GM12872 (cell line): ENCODE data around the gene YTHDC2.

Source experiments
- CTCF ChIP-seq: IDR thresholded peaks from 3 replicates; pipeline ENCODE4 v1.5.1; 2011; ENCODE audit warnings: low read depth, mild to moderate bottlenecking, low read length, moderate library complexity; ENCODE audit not compliant: insufficient read depth

YTHDC2 gene

GRCh38 chr5:113569396-113569795, 55.9 kb downstream of the YTHDC2 start:
- no peak for TF ChIP-seq CTCF

GRCh38 chr5:113572716-113573115, 59.2 kb downstream of the YTHDC2 start:
- TF ChIP-seq CTCF, result no peak

- TF ChIP-seq CTCF, result no peak
These were observed 60.9 kb downstream of the YTHDC2 start for GRCh38 chr5:113574417-113574816.

GRCh38 chr5:113575074-113575473, 61.6 kb downstream of the YTHDC2 start:
- TF ChIP-seq CTCF, result no peak

GRCh38 chr5:113578091-113578490, 64.6 kb downstream of the YTHDC2 start:
- no peak for TF ChIP-seq CTCF

GRCh38 chr5:113581388-113581787, 67.9 kb downstream of the YTHDC2 start:
- no peak for TF ChIP-seq CTCF

GRCh38 chr5:113598150-113598549, 84.7 kb downstream of the YTHDC2 start:
- no peak for TF ChIP-seq CTCF

- no peak for TF ChIP-seq CTCF
These were observed 85.4 kb downstream of the YTHDC2 start for GRCh38 chr5:113598926-113599325.
